Smooth muscle cell (in vitro differentiated cells): Measurements from ENCODE around the gene CNTNAP5. TPM values are rescaled to one million over a fixed set of nuclear protein-coding genes. Genes with fewer than 3 reads are reported as not detected.

Experiments
- DNase-seq: peaks from one replicate; lab custom pipeline; 2025; ENCODE audit not compliant: unreplicated experiment; lab: John Stamatoyannopoulos, UW
- H2AFZ ChIP-seq: fragments of 200-600 bp; sonication (generic); 2 replicates; pipeline ENCODE4 v1.6.0; 2016; ENCODE audit warnings: antibody characterized with exemption, low read depth, mild to moderate bottlenecking
- H3F3A ChIP-seq: fragments of 200-600 bp; sonication (generic); 2 replicates; pipeline ENCODE4 v1.6.0; 2017; ENCODE audit warnings: antibody characterized with exemption, low read depth
- H3K27ac ChIP-seq: fragments of 200-600 bp; sonication (generic); 2 replicates; pipeline ENCODE4 v1.5.1; 2016; ENCODE audit warnings: low read depth, mild to moderate bottlenecking
- H3K27me3 ChIP-seq: fragments of 200-600 bp; sonication (generic); 2 replicates; pipeline ENCODE4 v1.6.1; 2016; ENCODE audit warnings: low read depth, mild to moderate bottlenecking
- H3K36me3 ChIP-seq: fragments of 200-600 bp; sonication (generic); 2 replicates; pipeline ENCODE4 v1.5.1; 2016; ENCODE audit warnings: low read depth
- H3K4me1 ChIP-seq: fragments of 200-600 bp; sonication (generic); 2 replicates; pipeline ENCODE4 v1.5.1; 2016; ENCODE audit warnings: low read depth
- H3K4me2 ChIP-seq: fragments of 200-600 bp; sonication (generic); 2 replicates; pipeline ENCODE4 v1.6.0; 2016; ENCODE audit warnings: mild to moderate bottlenecking
- H3K4me3 ChIP-seq: fragments of 200-600 bp; sonication (generic); 2 replicates; pipeline ENCODE4 v1.5.1; 2016; ENCODE audit warnings: mild to moderate bottlenecking
- H3K79me2 ChIP-seq: fragments of 200-600 bp; sonication (generic); 2 replicates; pipeline ENCODE4 v1.6.0; 2016; ENCODE audit warnings: low read depth, mild to moderate bottlenecking
- H3K9ac ChIP-seq: fragments of 200-600 bp; sonication (generic); 2 replicates; pipeline ENCODE4 v1.6.0; 2016; ENCODE audit warnings: low read depth
- H3K9me3 ChIP-seq: fragments of 200-600 bp; sonication (generic); replicated peaks from 2 replicates; pipeline ENCODE4 v1.5.1; 2016; ENCODE audit warnings: low read depth
- H4K20me1 ChIP-seq: fragments of 200-600 bp; sonication (generic); 2 replicates; pipeline ENCODE4 v1.6.0; 2016; ENCODE audit warnings: low read depth
- WGBS: methylation state at CpG from one replicate; pipeline ENCODE4 v1.1.7; 2016; ENCODE audit warnings: low lambda C conversion rate; 5-methylcytosine and 5-hydroxymethylcytosine counted together
- polyA plus RNA-seq: library from polyadenylated mRNA; unstranded; fragments of >200 nt; fragmentation: Nextera tagmentation; extraction: Ambion mirVana; gene quantifications from 2 replicates; pipeline ENCODE4 v1.2.1, GENCODE V29; 2016
- total RNA-seq: library from RNA; depleted of rRNA; stranded (reverse); fragments of >200 nt; gene quantifications from 2 replicates; pipeline ENCODE4 v1.2.3, GENCODE V29; 2014
- TF ChIP-seq, protein P1 (sequence below): fragments of 200-600 bp; sonication (generic); IDR thresholded peaks from 2 replicates; pipeline ENCODE4 v1.5.1; 2017; ENCODE audit warnings: borderline replicate concordance, mild to moderate bottlenecking, antibody characterized with exemption; ENCODE audit not compliant: insufficient read depth, poor library complexity, severe bottlenecking

CNTNAP5 gene
- total and polyA plus RNA-seq, 2 experiments from 2014 or later, result not detected

DNA sequence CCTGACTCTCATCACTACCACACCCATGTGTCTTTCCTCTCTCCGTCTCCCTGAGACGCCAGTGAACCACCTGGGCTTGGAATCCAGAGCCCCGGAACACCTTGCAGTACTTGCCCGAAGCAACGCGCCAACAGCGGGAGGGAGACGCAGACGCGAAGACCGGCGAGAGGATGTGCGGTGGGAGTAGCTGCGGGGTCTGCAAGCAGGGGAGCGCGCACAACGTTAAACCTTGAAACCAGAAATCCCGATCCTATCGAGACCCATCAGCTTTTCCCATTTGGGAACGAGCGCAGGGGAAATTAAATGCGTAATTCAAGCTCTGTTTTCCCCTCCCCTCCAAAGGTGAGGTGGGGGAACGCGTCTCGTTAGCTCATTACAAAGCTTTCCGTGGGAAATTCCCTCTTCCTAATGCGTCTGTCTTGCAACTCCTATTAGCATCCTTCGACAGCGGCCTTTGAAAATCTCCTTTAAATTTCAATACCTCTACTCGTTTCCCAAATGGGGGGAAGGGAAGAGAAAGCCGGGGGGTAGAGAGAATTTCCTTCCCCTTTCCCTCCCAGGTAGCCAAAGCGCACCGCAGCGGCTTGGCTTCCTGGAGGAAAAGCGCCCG is 421 bp upstream of the CNTNAP5 start:
- Histone ChIP-seq H3K27me3 (peaks cover 59% of the 10 kb centered on the region), H3K4me1 (no peaks in the 10 kb centered on the region), H3K4me2 (peak overlapping the region; percentile 91), H3K9me3 (no peaks in the 10 kb centered on the region), H3K79me2 (no peaks in the 10 kb centered on the region), H3K27ac (no peak overlapping the region), H4K20me1 (no peaks in the 10 kb centered on the region), H2AFZ (no peak overlapping the region), H3K36me3 (no peaks in the 10 kb centered on the region), H3K9ac (no peak overlapping the region), H3F3A (no peaks in the 10 kb centered on the region), H3K4me3 (peak overlapping the region; percentile 52)
- no peak for DNase-seq
- 2% methylated on average over 36 of the region's 36 CpGs for WGBS
- TF ChIP-seq, protein P1, sequence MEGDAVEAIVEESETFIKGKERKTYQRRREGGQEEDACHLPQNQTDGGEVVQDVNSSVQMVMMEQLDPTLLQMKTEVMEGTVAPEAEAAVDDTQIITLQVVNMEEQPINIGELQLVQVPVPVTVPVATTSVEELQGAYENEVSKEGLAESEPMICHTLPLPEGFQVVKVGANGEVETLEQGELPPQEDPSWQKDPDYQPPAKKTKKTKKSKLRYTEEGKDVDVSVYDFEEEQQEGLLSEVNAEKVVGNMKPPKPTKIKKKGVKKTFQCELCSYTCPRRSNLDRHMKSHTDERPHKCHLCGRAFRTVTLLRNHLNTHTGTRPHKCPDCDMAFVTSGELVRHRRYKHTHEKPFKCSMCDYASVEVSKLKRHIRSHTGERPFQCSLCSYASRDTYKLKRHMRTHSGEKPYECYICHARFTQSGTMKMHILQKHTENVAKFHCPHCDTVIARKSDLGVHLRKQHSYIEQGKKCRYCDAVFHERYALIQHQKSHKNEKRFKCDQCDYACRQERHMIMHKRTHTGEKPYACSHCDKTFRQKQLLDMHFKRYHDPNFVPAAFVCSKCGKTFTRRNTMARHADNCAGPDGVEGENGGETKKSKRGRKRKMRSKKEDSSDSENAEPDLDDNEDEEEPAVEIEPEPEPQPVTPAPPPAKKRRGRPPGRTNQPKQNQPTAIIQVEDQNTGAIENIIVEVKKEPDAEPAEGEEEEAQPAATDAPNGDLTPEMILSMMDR, result no peak

DNA sequence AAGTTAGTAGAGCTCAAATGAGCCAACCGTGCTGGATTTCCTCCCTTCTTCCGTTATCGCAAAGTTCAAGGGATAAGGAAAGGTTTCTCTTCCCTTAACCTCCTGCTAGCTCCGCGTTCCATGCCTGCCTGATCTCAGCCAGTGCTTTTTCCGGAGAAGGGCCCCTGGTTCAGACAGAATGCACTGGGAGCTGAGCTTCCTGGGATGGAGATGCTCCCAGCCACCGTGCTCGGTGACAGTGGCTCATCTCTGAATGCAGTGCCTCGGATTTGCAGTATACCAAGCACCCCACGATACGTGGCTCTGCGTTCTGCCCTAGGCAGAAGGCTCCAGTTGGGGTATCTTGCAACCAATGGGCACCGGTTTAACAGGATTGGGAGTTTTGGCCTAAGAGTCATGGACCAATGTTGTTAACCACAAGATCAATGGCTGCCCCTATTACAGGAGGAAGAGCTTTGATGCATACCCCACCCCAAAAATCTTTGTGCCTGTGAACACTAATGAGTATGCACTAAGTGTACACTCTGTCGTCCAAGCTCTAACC is 876 bp downstream of the CNTNAP5 start:
- H2AFZ ChIP-seq, result no peak overlapping the region
- H3K79me2 ChIP-seq, result no peaks in the 10 kb centered on the region
- H3K4me2 ChIP-seq, result no peak overlapping the region
- no peak overlapping the region for H3K4me3 ChIP-seq
- H3K36me3 ChIP-seq, result no peaks in the 10 kb centered on the region
- H3F3A ChIP-seq, result no peaks in the 10 kb centered on the region
- no peak overlapping the region for H3K27ac ChIP-seq
- no peaks in the 10 kb centered on the region for H3K4me1 ChIP-seq
- WGBS, result 61% methylated on average over 14 of the region's 14 CpGs
- H3K9ac ChIP-seq, result no peak overlapping the region
- no peak for DNase-seq
- H3K27me3 ChIP-seq, result peaks cover 59% of the 10 kb centered on the region
- H3K9me3 ChIP-seq, result no peaks in the 10 kb centered on the region
- no peaks in the 10 kb centered on the region for H4K20me1 ChIP-seq
- TF ChIP-seq, protein P1, result no peak

DNA sequence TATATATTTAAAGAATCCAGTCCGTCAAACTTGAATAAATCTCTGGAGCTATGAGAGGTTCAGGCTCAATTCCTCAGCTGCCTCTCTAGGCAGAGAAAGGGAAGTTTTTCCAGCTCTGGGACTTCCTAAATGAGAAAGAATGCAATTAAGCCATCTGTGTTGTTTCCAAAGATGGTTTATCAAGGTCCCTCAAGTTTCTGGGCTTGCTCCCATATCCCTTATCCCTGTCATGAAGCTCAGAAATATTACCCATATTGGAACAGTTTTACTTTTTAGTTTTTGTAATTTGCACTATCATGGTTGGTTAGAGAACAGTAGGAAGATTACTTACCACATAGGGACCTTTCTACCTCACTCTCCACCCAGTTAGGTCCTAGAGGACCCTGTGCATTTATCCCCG is 1.4 kb downstream of the CNTNAP5 start:
- Histone ChIP-seq H3K9me3 (no peaks in the 10 kb centered on the region), H3K9ac (no peak overlapping the region), H3K79me2 (no peaks in the 10 kb centered on the region), H4K20me1 (no peaks in the 10 kb centered on the region), H3K4me3 (no peak overlapping the region), H3K4me1 (no peaks in the 10 kb centered on the region), H3K4me2 (no peak overlapping the region), H3K36me3 (no peaks in the 10 kb centered on the region), H3K27me3 (peaks cover 56% of the 10 kb centered on the region), H3F3A (no peaks in the 10 kb centered on the region), H3K27ac (no peak overlapping the region), H2AFZ (no peak overlapping the region)
- WGBS, result 97% methylated on average over 2 of the region's 2 CpGs
- no peak for DNase-seq
- TF ChIP-seq, protein P1, result no peak

DNA sequence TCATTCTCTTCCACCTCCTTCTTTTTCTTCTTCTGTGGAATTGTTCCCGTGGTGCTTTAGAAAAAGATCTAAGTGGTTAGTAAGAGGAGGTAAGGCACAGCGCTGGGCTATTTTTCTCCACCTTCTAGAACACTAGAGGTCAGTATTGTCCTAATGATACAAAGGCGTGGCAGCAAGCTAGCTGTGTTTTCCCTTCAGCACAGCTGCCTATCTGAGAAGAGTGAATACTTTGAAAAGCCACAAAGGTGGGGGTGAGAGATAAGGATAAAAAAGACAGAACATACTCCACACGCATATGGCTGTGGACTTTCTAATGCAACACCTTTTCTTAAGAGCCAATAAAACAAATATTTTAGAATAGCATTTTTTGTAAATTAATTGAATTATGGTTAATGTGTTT is 2.1 kb downstream of the CNTNAP5 start:
- WGBS, result 4% methylated on average over 4 of the region's 4 CpGs
- no peaks in the 10 kb centered on the region for H3F3A ChIP-seq
- H3K4me1 ChIP-seq, result no peaks in the 10 kb centered on the region
- no peaks in the 10 kb centered on the region for H4K20me1 ChIP-seq
- TF ChIP-seq, protein P1, result peak; percentile 70
- no peak for DNase-seq
- H3K27me3 ChIP-seq, result peaks cover 49% of the 10 kb centered on the region
- no peaks in the 10 kb centered on the region for H3K36me3 ChIP-seq
- H3K9me3 ChIP-seq, result no peaks in the 10 kb centered on the region
- H3K4me3 ChIP-seq, result no peak overlapping the region
- H3K79me2 ChIP-seq, result no peaks in the 10 kb centered on the region
- no peak overlapping the region for H2AFZ ChIP-seq
- H3K9ac ChIP-seq, result no peak overlapping the region
- H3K4me2 ChIP-seq, result no peak overlapping the region
- H3K27ac ChIP-seq, result no peak overlapping the region
